HG02610 (cell line): Measurements from ENCODE around the gene ACADSB.

ENCODE experiments used
- ATAC-seq: cut with Tn5 transposase; IDR thresholded peaks from one replicate; pipeline ENCODE4 v1.9.1; 2021; ENCODE audit warnings: mild to moderate bottlenecking, moderate library complexity; ENCODE audit not compliant: unreplicated experiment

The ACADSB gene

DNA sequence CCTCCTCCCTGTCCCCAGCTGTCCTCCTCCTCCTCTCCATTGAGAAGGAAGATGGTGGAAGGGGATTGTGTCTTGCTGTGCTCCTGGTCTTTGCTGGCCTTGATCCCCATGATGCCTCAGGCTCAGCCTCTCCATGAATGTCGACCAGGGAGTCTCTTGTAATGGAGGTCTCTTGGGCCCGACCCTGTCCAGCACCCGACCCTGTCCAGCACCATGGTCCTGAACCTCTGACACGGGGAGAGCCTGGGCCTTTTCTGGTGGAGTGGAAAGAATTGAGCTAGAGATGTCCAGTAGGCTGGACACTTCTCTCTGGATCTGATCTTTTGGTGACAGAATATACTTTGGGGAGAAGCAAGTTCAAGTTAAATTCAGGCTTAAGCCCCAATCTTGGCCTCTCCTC, 84.7 kb downstream of the ACADSB start:
- no peak for ATAC-seq

- ATAC-seq = no peak
Observed at GRCh38 chr10:123096452-123096851, 87.6 kb downstream of the ACADSB start.

DNA sequence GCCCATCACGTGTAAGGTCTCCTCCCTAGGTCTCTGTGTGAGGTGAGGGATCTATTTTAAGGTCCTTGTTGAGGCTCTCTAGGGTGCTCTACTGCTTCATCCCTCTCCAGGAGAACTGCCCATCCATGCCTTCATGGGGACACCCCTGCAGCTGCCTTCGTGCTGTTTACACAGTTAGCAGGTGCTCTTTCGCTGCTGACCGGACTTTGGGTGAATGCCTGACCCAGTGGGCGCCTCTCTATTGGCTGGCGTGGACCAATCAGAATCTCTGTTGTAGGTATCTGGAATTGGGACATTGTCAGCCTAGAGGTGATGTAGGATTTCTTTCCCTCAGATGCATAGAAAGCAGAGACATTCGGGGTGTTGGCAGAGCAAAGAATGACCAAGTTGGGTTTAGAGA, 88.2 kb downstream of the ACADSB start:
- no peak for ATAC-seq

DNA sequence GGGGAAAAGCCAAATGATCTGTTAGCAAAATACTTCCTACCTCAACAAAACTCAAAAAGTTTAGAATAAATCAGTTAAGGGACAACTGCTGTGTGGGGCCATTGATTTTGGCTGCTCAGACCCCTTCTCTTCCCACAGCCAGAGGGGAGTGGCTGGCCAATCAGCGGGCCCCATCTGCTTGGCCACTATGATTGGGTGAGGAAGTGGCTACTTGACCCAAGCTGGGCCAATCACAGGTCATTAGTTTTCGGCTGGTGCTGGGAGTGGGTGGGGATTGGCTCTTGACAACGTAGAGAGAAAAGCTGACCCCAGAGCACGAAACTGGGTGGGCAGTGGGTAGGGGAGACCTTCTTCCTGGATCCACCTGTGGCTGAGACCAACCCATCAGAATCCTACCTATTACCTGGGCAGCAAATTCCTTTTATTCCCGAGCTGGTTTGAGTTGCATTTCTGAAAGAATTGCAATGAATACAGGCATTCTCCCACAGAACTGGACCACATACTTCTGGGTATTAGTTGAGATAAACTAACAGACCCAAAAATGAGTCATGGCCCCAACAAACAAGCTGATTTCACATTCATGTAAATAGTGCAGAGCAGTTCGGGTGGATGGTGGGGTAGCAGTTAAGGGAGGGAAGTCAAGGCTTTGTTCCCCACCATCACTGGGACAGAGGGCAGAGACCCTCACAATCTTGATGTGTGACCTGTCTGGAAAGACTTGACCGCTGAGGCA, 91.4 kb downstream of the ACADSB start:
- ATAC-seq = no peak

- no peak for ATAC-seq
Observed at GRCh38 chr10:123101872-123102271, 93.1 kb downstream of the ACADSB start.

DNA sequence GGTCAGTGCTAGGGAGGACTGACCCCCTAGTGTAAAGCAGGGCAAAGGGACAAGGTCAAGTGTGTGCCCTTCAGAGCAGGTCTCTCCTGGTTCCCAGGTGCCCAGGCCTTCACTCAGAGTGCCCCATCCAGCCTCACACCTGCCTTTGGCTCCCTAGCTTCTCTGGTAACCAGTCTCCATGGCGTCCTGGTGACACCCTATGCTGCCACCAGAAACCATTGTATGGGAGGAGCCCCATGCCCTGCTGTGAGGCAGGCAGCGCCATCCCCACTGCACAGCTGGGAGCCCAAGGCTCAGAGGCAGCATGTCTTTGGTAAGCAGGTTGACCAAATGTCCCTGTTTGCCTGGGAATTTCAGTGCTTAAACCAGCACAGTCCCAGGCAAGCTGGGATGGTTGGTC, 93.9 kb downstream of the ACADSB start:
- no peak for ATAC-seq

- ATAC-seq = no peak
Observed at GRCh38 chr10:123103944-123104343, 95.1 kb downstream of the ACADSB start.
